HG03039 (cell line): Measurements from ENCODE around the gene TH.

Source experiments
- ATAC-seq: cut with Tn5 transposase; IDR thresholded peaks from one replicate; pipeline ENCODE4 v1.9.1; 2021; ENCODE audit warnings: mild to moderate bottlenecking, moderate library complexity; ENCODE audit not compliant: unreplicated experiment

The TH gene

GRCh38 chr11:2209370-2209801, 37.8 kb upstream of the TH start:
- ATAC-seq: no peak

- no peak for ATAC-seq
Measured at GRCh38 chr11:2208691-2209369, 37.2 kb upstream of the TH start.

GRCh38 chr11:2207773-2208621, 36.4 kb upstream of the TH start:
- ATAC-seq: no peak

GRCh38 chr11:2207212-2207611, 35.6 kb upstream of the TH start:
- ATAC-seq: no peak

GRCh38 chr11:2205981-2206690, 34.5 kb upstream of the TH start:
- ATAC-seq: no peak

- no peak for ATAC-seq
Measured at GRCh38 chr11:2205214-2205720, 33.7 kb upstream of the TH start.

GRCh38 chr11:2204361-2205213, 33.0 kb upstream of the TH start:
- ATAC-seq: no peak

GRCh38 chr11:2203440-2204259, 32.0 kb upstream of the TH start:
- no peak for ATAC-seq

GRCh38 chr11:2202900-2203439, 31.4 kb upstream of the TH start:
- no peak for ATAC-seq

- no peak for ATAC-seq
Measured at GRCh38 chr11:2202071-2202899, 30.7 kb upstream of the TH start.

GRCh38 chr11:2201542-2201941, 29.9 kb upstream of the TH start:
- ATAC-seq: no peak

GRCh38 chr11:2200957-2201519, 29.4 kb upstream of the TH start:
- no peak for ATAC-seq

- ATAC-seq: no peak
Measured at GRCh38 chr11:2200536-2200935, 28.9 kb upstream of the TH start.

- ATAC-seq: no peak
Measured at GRCh38 chr11:2199466-2200341, 28.1 kb upstream of the TH start.

- ATAC-seq: no peak
Measured at GRCh38 chr11:2198621-2199365, 27.2 kb upstream of the TH start.

GRCh38 chr11:2197771-2198520, 26.3 kb upstream of the TH start:
- ATAC-seq: no peak
